ENCODE results near the gene SUN2.

GRCh38 chr22:38727123-38727522 is 28.7 kb downstream of the SUN2 start:
- TF ChIP-seq POLR2A (IDR thresholded peaks at IDR 0.05), result no peak
- no peak for TF ChIP-seq CTCF (IDR thresholded peaks at IDR 0.05)
